Fibroblast of peridontal ligament (primary cell): Measurements from ENCODE around the gene SRGAP1.
A peak's percentile ranks its signal among the peaks of the same experiment; 100 is the strongest.

ENCODE experiments used
- DNase-seq: peaks from one replicate; pipeline ENCODE4 v3.0.0-alpha.2; 2010; ENCODE audit errors: extremely low read depth

The SRGAP1 gene

GRCh38 chr12:63966606-63966975 is 122.1 kb downstream of the SRGAP1 start:
- DNase-seq, result no peak

GRCh38 chr12:63967358-63968145 is 123.1 kb downstream of the SRGAP1 start:
- DNase-seq, result peak; percentile 54

GRCh38 chr12:63968673-63969072 is 124.2 kb downstream of the SRGAP1 start:
- no peak for DNase-seq

GRCh38 chr12:63976902-63977395 is 132.4 kb downstream of the SRGAP1 start:
- DNase-seq, result no peak

GRCh38 chr12:63977441-63977840 is 132.9 kb downstream of the SRGAP1 start:
- peak; percentile 46 for DNase-seq

GRCh38 chr12:63978519-63978918 is 134.0 kb downstream of the SRGAP1 start:
- peak; percentile 71 for DNase-seq

GRCh38 chr12:63980211-63980610 is 135.7 kb downstream of the SRGAP1 start:
- no peak for DNase-seq

GRCh38 chr12:63981343-63981742 is 136.8 kb downstream of the SRGAP1 start:
- DNase-seq, result no peak

GRCh38 chr12:63982604-63983295 is 138.2 kb downstream of the SRGAP1 start:
- DNase-seq, result peak; percentile 26

GRCh38 chr12:63985456-63985855 is 141.0 kb downstream of the SRGAP1 start:
- DNase-seq, result no peak

- DNase-seq, result no peak
Observed at GRCh38 chr12:63985945-63986344, 141.4 kb downstream of the SRGAP1 start.

- peak; percentile 67 for DNase-seq
Observed at GRCh38 chr12:63989301-63989845, 144.9 kb downstream of the SRGAP1 start.

GRCh38 chr12:63990828-63991547 is 146.5 kb downstream of the SRGAP1 start:
- no peak for DNase-seq

GRCh38 chr12:63994704-63995103 is 150.2 kb downstream of the SRGAP1 start:
- peak; percentile 63 for DNase-seq

GRCh38 chr12:63995512-63995911 is 151.0 kb downstream of the SRGAP1 start:
- no peak for DNase-seq

GRCh38 chr12:63996556-63996955 is 152.1 kb downstream of the SRGAP1 start:
- DNase-seq, result no peak

GRCh38 chr12:63997198-63997597 is 152.7 kb downstream of the SRGAP1 start:
- DNase-seq, result no peak

- DNase-seq, result no peak
Observed at GRCh38 chr12:63998584-63998983, 154.1 kb downstream of the SRGAP1 start.

- no peak for DNase-seq
Observed at GRCh38 chr12:63999853-64000252, 155.4 kb downstream of the SRGAP1 start.

- peak; percentile 86 for DNase-seq
Observed at GRCh38 chr12:64001439-64001838, 156.9 kb downstream of the SRGAP1 start.

GRCh38 chr12:64004641-64005040 is 160.1 kb downstream of the SRGAP1 start:
- DNase-seq, result no peak

GRCh38 chr12:64006211-64006825 is 161.8 kb downstream of the SRGAP1 start:
- DNase-seq, result peak; percentile 70
